GM21447 (cell line): ENCODE results near the gene A3GALT2.

Source experiments
- ATAC-seq: cut with Tn5 transposase; IDR thresholded peaks from one replicate; pipeline ENCODE4 v1.9.1; 2021; ENCODE audit not compliant: unreplicated experiment

The A3GALT2 gene

GRCh38 chr1:33274446-33274845 lies 46.5 kb downstream of the A3GALT2 start:
- ATAC-seq: no peak

DNA sequence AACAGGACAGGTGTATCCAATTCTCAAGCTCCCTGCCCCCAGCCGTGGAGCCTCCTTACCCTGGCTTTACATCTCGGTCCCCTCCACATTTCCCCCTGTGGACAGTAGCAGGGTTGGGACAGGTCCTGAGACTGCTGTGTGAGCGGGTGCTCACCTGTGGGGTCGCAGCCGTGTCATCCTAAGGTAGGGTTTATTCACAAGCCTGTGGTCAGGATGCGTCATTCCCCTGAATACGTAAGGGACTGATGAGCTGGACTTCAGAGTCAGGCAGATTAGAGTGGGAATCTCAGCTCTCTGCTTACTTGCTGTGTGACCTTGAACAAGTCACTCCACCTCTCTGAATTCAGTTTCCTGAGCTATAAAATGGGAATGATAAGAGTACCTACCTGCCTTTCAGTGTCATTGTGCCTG lies 46.9 kb downstream of the A3GALT2 start:
- ATAC-seq: no peak

DNA sequence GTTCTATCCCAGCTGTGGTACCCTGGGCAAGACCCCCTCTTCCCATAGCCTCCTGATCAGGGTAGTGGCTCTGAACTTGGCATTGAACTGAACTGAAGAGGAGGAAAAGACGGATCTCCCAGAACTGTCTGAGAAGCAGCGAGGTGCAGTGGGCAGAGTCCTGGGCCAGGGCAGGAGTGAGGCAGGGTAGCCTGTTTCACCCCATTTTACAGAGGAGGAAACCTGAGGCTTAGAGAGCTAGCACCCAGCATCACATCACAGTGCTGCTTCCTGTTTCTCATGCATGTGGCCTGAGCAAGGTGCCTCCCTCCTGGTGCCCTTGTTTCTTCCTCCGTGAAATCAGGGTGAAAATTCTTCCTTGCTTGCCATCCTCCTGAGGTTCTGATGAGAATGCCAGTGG lies 47.5 kb downstream of the A3GALT2 start:
- no peak for ATAC-seq

- ATAC-seq: no peak
Measured at GRCh38 chr1:33272930-33273329, 48.0 kb downstream of the A3GALT2 start.

- no peak for ATAC-seq
Measured at GRCh38 chr1:33272509-33272908, 48.4 kb downstream of the A3GALT2 start.

DNA sequence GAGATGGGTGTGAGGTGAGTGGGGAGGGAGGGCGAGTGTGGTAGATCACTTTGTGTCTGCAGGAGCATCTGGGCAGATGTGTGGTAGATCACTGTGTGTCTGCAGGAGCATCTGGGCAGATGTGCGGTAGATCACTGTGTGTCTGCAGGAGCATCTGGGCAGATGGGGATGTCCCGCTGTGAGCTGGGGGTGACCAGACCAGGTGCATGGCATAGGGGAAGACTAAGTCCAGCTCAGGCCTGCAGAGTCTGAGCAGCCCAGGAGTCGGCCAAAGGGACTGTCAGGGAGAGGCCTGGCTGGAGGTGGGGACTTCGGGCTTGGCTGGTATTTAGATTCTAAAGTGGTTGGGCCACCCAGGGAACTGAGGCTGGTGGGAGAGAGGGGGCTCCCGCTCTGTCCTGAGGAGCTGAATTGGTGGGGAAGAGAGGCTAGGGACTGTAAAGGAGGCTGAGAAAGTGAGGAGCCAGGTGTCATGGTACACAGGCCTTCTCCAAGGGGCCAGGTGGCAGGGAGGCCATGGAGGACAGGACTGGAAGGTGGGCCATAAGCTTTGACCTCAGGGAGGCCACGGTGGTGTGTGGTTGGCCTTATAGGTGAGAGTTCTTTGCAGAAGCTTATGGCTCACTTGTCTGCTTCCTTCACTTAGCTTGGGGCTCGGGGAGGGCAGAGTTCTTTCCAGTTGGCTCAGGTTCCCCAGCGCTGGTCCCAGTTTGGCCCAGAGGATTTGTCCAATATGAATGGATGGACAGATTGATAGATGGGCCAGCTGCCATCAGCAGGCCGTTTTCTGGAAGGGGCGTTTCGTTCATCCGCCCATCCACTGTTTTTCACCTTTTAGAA lies 49.0 kb downstream of the A3GALT2 start:
- no peak for ATAC-seq

DNA sequence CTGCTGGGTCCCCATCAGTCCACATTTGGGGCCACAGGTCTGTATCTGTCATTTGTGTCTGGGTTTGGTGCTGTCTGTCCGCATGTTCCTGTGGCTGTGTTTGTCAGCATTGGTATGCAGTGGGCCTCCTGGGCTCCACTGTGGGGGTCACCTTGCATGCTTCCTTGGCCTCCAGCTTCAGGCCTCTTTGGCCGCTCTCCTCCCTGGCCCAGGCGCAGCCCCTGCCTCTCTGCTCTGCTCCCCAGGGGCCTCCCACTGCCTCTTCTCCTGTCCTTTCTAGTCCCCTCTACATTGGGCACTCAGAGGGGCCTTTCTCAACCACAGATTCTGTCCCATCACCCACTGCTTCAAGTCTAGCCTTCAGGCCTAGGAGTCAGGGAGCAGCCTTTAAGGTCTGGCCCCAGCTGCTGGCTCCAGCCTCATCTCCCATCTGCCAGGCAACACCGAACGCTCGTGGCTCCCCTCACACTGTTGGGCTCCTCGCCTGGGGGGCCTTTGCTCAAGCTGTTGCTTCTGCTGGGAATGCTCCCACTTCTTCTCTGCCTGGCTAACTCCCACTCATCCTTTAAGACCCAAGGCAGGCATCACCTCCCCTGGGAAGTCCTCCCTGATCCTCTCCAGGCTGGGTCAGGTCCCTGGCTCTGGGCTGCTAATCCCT lies 50.0 kb downstream of the A3GALT2 start:
- no peak for ATAC-seq

GRCh38 chr1:33270379-33270778 lies 50.5 kb downstream of the A3GALT2 start:
- ATAC-seq: no peak

DNA sequence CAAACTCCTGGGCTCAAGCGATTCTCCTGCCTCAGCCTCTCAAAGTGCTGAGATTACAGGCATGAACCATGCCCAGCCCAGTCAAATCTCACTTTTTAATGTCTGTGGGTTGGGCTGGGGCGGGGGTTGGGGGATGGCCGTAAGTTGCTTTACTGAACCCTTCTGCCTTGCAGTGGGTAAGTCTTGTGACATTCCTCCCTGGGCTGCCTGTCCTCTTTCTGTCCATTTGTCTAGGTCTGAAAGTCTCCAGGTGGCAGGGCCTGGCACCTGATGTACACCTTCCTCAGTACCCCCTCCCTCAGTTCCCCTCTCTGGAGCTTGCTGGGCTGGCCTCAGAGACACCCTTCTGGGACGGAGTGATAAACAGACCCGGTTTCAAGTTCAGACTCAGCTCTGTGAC lies 51.3 kb downstream of the A3GALT2 start:
- ATAC-seq: no peak

- ATAC-seq: no peak
Measured at GRCh38 chr1:33268927-33269610, 51.8 kb downstream of the A3GALT2 start.

GRCh38 chr1:33268457-33268856 lies 52.4 kb downstream of the A3GALT2 start:
- no peak for ATAC-seq

DNA sequence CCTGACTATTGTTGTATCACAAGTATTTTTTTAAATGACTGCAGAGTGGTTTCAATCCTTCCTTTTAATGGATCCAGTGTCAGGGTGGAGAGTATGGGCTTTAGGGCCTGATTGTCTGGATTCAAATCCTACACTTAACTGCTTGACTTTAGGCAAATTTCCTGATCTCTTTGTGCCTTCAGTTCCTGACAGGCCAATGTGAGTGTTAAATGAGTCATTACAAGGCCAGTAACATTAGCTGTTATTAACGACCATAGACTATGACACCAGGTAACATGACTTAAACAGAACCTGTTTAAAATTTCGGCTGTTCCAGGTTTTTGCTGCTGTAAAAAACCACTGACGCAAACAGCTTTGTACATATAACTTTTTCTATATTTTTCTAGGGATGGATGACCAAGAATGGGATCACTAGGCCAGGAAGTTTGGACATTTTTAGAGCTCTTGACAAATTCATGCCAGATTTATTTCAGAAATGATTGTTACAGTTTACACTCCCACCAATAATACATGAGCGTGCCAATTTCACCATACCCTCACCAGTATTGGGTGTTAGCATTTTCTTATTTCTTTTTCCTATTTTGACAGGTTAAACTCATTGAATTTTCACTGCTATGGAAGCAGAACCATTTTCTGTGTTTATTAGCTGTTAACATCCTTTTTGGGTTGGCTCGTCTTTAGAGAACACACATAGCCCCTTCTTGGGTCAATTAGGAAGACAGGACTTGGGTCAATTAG lies 53.3 kb downstream of the A3GALT2 start:
- ATAC-seq: no peak

DNA sequence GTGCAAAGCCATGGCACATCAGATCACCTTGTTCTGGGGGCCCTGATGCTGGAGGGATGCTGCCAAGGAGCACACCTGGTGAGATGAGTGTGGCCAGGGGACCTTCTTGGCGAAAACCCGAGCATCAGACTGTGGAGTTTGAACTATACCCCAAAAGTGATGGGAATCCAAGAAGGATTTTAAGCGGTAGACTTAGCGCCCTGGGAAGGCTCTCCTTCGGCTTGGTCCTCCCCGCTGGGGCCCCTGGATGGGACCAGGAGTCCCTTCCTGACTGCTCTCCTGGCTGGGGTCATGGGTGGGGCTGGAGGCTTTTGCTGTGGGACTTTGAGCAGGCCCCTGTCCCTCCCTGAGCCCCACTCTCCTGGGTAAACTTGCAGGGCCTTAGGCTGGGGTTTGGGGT lies 54.1 kb downstream of the A3GALT2 start:
- ATAC-seq: no peak

GRCh38 chr1:33265780-33266605 lies 54.9 kb downstream of the A3GALT2 start:
- no peak for ATAC-seq

DNA sequence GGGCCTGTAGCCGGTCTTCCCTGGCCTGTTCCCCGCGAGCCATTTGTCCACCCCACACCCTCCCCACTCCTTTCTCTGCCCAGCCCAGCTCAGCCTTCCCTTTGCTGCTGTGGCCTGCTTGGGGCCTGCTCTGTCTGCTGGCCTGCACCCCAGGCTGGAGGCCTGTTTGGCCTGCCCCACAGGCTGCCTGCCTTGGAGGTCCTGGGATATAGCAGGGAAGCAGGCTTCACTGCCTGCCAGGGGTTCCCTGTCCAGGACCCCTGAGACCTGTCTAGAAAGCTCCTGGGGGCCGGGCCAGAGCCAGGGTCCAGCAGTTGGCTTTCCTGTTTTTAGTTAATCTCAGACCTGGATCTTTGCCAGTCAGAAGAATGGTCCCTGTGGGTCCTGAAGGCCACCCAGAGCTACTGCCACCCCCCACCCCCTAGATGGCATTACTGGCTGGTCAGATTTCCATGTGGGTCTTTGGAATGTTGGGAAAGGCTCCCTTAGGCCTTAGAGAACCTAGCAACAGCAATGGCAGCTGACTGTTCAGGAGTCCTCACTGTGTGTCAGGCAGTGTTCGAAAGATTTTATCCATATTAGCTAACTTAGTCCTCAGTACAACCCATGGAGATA lies 56.9 kb downstream of the A3GALT2 start:
- no peak for ATAC-seq

DNA sequence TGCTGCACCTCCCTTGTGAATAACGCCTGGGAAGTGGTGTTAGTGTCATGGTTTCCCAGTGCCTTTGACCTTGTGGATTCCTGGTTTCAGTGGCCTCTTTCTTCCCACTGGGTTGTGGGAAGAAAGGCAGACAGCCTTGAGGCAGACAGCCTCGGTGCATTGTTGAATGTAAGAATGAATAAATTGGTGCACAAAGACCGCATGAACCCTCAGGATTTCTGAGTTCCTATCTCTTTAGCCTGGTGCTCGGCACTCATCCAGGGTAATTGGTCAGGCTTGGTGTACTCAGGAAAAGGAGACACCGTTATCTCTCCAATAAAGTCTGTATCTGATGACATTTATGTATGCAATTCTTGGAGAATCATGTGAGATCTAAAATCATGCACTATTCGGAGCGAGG lies 59.6 kb downstream of the A3GALT2 start:
- no peak for ATAC-seq

- ATAC-seq: no peak
Measured at GRCh38 chr1:33260439-33260838, 60.5 kb downstream of the A3GALT2 start.

DNA sequence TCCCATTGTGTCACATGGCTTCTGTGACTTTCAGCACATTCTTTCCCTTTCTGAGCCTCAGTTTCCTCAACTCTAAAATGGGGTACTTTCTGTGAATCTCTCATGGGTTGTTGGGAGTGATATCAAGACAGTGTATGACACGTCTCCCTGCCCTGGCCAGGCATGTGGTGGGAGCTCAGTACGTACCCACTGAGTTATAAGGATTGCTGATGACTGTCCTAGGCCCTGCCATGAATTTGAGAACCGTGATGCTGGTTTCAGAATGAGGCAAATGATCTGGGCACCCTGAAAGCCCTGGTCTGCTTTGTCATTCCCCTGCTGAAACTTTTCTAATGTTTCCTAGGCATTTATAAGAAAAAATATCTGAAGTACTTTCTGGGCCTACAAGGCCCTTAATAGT lies 61.0 kb downstream of the A3GALT2 start:
- no peak for ATAC-seq

DNA sequence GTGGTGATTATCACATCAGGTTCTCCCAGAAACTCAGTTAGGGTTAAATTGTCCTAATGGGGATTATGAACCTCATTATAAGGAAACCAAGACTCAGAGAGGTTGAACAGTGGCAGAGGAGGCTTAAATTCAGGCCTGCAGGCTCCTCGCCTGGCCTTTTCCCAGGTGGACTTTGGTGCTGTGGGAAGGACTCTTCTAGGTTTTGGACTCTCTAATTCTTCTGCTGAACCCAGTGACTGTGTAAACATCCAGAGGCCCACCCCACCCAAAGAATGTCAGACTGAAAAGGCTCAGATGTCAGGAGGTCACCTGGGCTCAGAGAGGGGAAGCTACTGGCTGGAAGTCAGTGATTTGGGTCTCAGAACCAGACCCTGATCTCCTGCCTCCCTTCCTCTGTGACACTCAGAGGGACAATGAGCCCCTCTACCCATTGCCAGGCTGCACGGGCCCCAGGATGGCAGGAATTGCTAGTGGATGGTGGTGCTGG lies 62.1 kb downstream of the A3GALT2 start:
- no peak for ATAC-seq
